Stimulated activated CD8-positive, alpha-beta memory T cell treated with anti-CD3 and anti-CD28 coated beads, Interleukin-15, amount 100 ng/mL, for 4 hours (primary cell): Measurements from ENCODE around the gene TAX1BP1.
"Not testable (repeated sequence)": the region's sequence is repeated elsewhere in the genome, so short reads cannot be mapped to it uniquely, and the experiment has no call there.

Experiments
- DNase-seq, 2 donors: peaks; one replicate each; pipeline ENCODE4 v3.0.0-alpha.2; 2020; ENCODE audit warnings: low read depth in 2 of 2

Gene TAX1BP1

GRCh38 chr7:27843584-27844305, 103.8 kb downstream of the TAX1BP1 start:
- no peak for DNase-seq

GRCh38 chr7:27846388-27846787, 106.4 kb downstream of the TAX1BP1 start:
- DNase-seq = no peak

GRCh38 chr7:27850531-27850930, 110.6 kb downstream of the TAX1BP1 start:
- DNase-seq = no peak

DNA sequence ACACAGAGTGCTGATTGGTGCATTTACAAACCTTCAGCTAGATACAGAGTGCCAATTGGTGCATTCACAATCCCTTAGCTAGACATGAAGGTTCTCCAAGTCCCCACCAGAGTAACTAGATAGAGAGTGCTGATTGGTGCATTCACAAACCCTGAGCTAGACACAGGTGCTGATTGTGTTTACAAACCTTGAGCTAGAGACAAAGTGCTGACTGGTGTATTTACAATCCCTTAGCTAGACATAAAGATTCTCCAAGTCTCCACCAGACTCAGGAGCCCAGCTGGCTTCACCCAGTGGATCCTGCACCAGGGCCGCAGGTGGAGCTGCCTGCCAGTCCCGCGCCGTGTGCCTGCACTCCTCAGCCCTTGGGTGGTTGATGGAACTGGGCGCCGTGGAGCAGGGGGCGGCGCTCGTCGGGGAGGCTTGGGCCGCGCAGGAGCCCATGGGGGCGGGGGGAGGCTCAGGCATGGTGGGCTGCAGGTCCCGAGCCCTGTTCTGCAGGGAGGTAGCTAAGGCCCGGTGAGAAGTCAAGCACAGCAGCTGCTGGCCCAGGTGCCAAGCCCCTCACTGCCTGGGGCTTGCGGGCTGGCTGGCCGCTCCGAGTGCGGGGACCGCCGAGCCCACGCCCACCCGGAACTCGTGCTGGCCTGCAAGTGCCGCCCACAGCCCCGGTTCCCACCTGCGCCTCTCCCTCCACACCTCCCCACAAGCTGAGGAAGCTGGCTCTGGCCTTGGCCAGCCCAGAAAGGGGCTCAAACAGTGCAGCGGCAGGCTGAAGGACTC, 116.9 kb downstream of the TAX1BP1 start:
- DNase-seq = not testable (repeated sequence)

DNA sequence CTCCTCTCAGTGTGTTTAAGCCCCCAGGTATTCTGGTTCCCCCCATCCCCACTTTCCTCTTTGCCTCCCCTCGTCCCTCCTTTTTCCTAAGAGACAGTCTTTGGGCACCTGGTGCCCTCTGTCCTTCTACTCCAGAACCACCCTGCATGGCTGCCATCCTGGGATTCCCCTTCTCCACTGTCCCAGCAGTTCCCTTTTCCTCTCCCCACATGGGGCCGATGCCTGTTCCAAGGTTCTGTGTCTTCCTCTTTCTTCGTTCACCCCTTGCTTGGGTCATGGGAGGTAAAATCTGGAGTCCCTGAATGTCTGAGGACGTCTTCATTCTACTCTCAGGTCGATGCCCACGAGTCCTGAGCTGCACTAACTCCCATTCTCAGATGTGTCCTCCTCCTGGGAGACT, 120.8 kb downstream of the TAX1BP1 start:
- no peak for DNase-seq

DNA sequence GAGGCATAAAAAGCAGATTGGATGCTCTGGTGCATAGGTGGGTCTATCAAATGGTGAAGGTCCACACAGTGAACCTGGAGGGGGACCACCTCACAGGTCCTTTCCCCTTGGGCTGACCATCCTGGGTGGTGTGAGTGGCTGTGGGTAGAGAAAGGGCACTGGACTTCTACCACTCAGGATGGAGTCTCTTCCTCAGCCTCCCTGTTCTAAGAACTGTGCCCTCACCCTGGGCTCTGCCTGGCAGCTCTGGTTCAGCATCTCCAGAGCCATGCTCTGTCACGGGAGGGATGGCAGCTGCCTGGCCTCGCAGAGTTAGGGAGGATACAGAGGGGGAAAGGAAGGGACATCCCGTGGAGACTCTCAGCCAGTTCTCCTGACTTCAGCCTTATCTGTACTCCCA, 121.8 kb downstream of the TAX1BP1 start:
- no peak for DNase-seq

DNA sequence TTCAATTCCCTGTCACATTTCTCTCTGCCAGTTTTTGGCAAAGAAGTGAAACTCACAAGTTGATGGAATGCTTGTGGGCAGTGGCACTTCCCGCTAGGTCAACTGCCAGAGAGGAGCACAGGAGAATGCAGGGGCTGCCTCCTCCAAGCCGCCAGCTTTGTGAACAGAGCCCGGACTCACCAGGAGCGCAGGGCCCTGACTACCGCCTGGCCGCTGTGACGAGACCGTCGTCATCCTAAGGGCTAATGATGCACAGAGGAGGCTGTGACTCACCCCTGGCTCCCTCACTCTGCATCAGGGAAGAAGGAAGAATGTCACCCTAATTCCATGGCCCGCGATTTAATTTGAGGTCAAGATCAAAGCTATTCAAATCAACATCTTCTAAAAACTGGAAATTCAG, 123.9 kb downstream of the TAX1BP1 start:
- DNase-seq = no peak

DNA sequence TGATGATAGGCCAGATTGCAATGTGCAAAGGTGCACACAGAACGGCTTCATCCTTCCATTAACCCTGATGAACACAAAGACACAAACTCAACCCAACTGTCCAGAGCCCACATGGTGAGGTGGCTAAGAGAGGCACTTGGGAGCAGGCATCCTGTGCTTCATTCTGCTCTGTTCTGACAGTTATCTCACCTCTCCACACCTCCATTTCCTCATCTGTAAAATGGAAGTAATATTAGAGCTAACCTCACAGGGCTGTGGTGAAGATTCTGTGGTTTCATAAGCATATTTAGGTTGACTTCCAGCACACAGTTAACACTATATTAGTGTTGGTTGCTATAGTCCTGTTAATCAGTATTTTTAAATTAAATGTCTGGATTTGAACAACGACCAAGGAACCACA, 126.3 kb downstream of the TAX1BP1 start:
- no peak for DNase-seq

DNA sequence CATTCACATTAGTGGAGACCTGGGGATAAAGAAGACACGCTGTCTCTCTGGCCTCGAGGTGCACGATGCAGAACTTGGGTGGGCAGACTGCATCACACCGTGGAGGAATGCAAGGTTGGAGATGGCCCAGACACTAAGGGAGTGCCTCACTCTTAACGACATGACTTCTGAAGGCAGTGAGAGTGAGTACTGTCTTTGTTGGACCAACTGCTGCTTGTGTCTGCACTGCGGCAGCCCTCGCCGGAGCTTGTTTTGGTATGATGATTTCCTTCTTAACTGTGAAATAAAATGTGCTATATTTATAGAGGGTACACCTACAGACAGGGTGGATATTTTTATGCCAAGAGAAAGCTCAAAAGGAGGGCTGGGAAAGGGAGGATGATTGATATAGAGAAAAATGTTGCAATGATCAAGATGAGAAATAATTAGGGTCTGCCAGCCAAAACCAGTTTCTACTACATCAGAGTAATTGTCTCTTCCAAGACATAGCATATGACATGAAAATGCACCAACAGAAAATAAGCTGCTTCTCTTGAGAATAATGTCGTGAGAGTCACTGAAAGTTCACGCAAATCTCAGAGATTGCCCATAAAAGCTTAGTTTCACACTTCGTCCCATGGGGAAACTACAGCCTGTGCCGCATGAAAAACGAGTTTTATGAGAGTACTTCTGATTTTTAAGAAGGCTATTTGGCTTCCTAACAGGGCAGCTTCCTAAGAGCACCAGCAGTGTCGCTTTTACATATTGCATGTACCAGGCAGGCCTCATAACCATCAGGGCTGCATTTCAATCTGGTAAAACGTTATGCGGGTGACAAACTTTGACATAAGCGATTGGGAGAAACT, 127.1 kb downstream of the TAX1BP1 start:
- no peak for DNase-seq

DNA sequence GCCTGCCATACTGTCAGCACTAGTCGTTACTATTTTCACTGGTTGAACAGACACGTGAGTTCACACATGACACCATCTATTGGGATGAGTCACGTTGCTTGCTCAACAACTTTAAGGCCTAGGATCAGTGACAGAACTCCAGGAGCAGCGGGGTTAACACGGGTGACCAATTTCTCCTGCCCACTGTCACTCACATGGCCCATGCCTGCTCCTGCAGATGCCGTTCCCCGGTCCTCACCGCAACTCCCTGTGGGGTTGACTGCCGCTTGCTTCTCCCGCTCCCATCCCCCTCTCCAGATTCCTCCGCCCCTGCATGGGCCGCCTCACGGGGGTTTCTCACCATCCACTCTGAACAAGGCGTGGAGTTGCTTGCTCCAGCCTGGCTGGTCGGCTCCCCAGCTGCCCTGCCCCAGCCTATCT, 128.2 kb downstream of the TAX1BP1 start:
- DNase-seq = no peak

GRCh38 chr7:27869056-27869455, 129.1 kb downstream of the TAX1BP1 start:
- DNase-seq = no peak

GRCh38 chr7:27870595-27870994, 130.6 kb downstream of the TAX1BP1 start:
- no peak for DNase-seq

- DNase-seq = no peak
These were observed 131.1 kb downstream of the TAX1BP1 start for GRCh38 chr7:27871086-27871485.

GRCh38 chr7:27871866-27872265, 131.9 kb downstream of the TAX1BP1 start:
- no peak for DNase-seq

- DNase-seq = no peak
These were observed 132.7 kb downstream of the TAX1BP1 start for GRCh38 chr7:27872356-27873275.

GRCh38 chr7:27873981-27874957, 134.3 kb downstream of the TAX1BP1 start:
- no peak for DNase-seq

- DNase-seq = no peak
These were observed 135.1 kb downstream of the TAX1BP1 start for GRCh38 chr7:27875061-27875460.

- DNase-seq = no peak
These were observed 135.9 kb downstream of the TAX1BP1 start for GRCh38 chr7:27875832-27876231.

GRCh38 chr7:27876756-27877155, 136.8 kb downstream of the TAX1BP1 start:
- DNase-seq = no peak
